Panc1 (cell line): ENCODE measurements around the gene WDR59. TPM values are rescaled to one million over a fixed set of nuclear protein-coding genes. Genes with fewer than 3 reads are reported as not detected.

Source experiments
- ATAC-seq: fragments of 200-7000 bp; cut with Tn5 transposase; 2 replicates; pipeline ENCODE4 v1.9.1; 2020; ENCODE audit warnings: mild to moderate bottlenecking, moderate library complexity
- BruUV-seq: library from RNA; stranded (reverse); fragments of 400-500 nt; replicated peaks from 2 replicates; lab custom pipeline; 2021; lab: Mats Ljungman, UMichigan
- CTCF ChIA-PET: fragments of 300-600 bp; sonication (Branson Sonifier 250); formaldehyde crosslinking; loops from one replicate; lab custom pipeline; 2022; ENCODE audit warnings: antibody characterized with exemption; lab: Charles Lee
- POLR2A ChIA-PET: fragments of 300-600 bp; sonication (Branson Sonifier 250); formaldehyde crosslinking; loops from one replicate; lab custom pipeline; 2022; ENCODE audit warnings: antibody characterized with exemption; lab: Charles Lee
- DNase-seq: peaks from one replicate; pipeline ENCODE4 v3.0.0-alpha.2; 2010; ENCODE audit warnings: low read depth, low spot score
- H3K27ac ChIP-seq: 2 replicates; pipeline ENCODE4 v1.5.1; 2011; ENCODE audit warnings: mild to moderate bottlenecking, low read length, inconsistent platforms
- H3K27me3 ChIP-seq: fragments of 200-500 bp; sonication (Bioruptor generic); 2 replicates; pipeline ENCODE4 v1.6.0; 2014; ENCODE audit warnings: low read length, inconsistent platforms; ENCODE audit not compliant: control insufficient read depth, insufficient read depth
- H3K36me3 ChIP-seq: fragments of 200-500 bp; sonication (Bioruptor generic); 2 replicates; pipeline ENCODE4 v1.5.1; 2014; ENCODE audit warnings: inconsistent platforms, mild to moderate bottlenecking, low read length, moderate library complexity; ENCODE audit not compliant: control insufficient read depth, insufficient read depth
- H3K4me1 ChIP-seq: 2 replicates; pipeline ENCODE4 v1.5.1; 2011; ENCODE audit warnings: inconsistent platforms, mild to moderate bottlenecking, low read length, moderate library complexity; ENCODE audit not compliant: control insufficient read depth, insufficient read depth
- H3K4me3 ChIP-seq, 2 experiments: 2 replicates each; pipeline ENCODE4 v1.5.1; 2011 to 2012; ENCODE audit warnings: low read depth in 2 of 2, low read length in 2 of 2, mild to moderate bottlenecking in 2 of 2, inconsistent platforms in 1 of 2, moderate library complexity in 1 of 2
- H3K9me3 ChIP-seq: fragments of 200-500 bp; sonication (Bioruptor generic); 2 replicates; pipeline ENCODE4 v1.5.1; 2014; ENCODE audit warnings: low read depth, mild to moderate bottlenecking, inconsistent platforms, low read length, moderate library complexity; ENCODE audit not compliant: control insufficient read depth, insufficient read depth
- CTCF ChIP-seq: fragments of 450-650 bp; IDR thresholded peaks from 2 replicates; pipeline ENCODE4 v1.5.1; 2017; ENCODE audit warnings: mild to moderate bottlenecking
- POLR2AphosphoS5 ChIP-seq: IDR thresholded peaks from 2 replicates; pipeline ENCODE4 v1.6.1; 2012; ENCODE audit warnings: mild to moderate bottlenecking, low read depth, low read length, moderate library complexity
- REST ChIP-seq, 2 experiments: IDR thresholded peaks; 2 replicates each; pipeline ENCODE4 v1.6.1; 2011 to 2012; ENCODE audit warnings: low read depth in 2 of 2, control low read depth in 1 of 2, low read length in 1 of 2, mild to moderate bottlenecking in 1 of 2, moderate library complexity in 1 of 2; ENCODE audit not compliant: insufficient read depth in 1 of 2
- SIN3A ChIP-seq: IDR thresholded peaks from 2 replicates; pipeline ENCODE4 v1.6.1; 2012; ENCODE audit warnings: low read depth, mild to moderate bottlenecking, low read length, moderate library complexity, borderline replicate concordance; ENCODE audit not compliant: insufficient read depth
- TCF7L2 ChIP-seq: IDR thresholded peaks from 2 replicates; pipeline ENCODE4 v1.6.1; 2011; ENCODE audit warnings: mild to moderate bottlenecking, low read depth, low read length, inconsistent platforms
- in situ Hi-C: cut with HindIII; loops from 2 replicates; pipeline ENCODE4 v1.10.0; 2016; ENCODE audit warnings: low sequenced_read_pairs, low pct_unique_long_range_greater_than_20kb
- intact Hi-C: fragments of 100-400 bp; cut with micrococcal nuclease; formaldehyde crosslinking; loops from one replicate; pipeline ENCODE4 v1.10.0; 2022; ENCODE audit not compliant: unreplicated experiment
- total RNA-seq: library from RNA; stranded (reverse); gene quantifications from one replicate; pipeline ENCODE4 v1.2.1, GENCODE V29; 2021; ENCODE audit not compliant: unreplicated experiment

Gene WDR59
- total RNA-seq, 1 experiment from 2014 or later: 58.7 TPM

- BruUV-seq: no TSS peak
Measured at GRCh38 chr16:74949309-74949708, 35.6 kb downstream of the WDR59 start.

GRCh38 chr16:74944466-74944865 lies 40.5 kb downstream of the WDR59 start:
- ChIA-PET CTCF (no interaction called here), POLR2A (no interaction called here)
- Histone ChIP-seq H3K9me3 (no peaks in the 10 kb centered on the region), H3K36me3 (no peaks in the 10 kb centered on the region; the same call in 1 of the 2 replicates), H3K4me1 (no peaks in the 10 kb centered on the region), H3K27ac (no peak overlapping the region), H3K27me3 (no peaks in the 10 kb centered on the region), H3K4me3 (no peak overlapping the region)
- DNase-seq: no peak
- ATAC-seq: no peak
- intact Hi-C loops: no loop called here
- TF ChIP-seq SIN3A: no peak
- TF ChIP-seq POLR2AphosphoS5: no peak
- TF ChIP-seq REST (IDR thresholded peaks at IDR 0.05; ENCODE audit: insufficient read depth in 1 of 2, low read depth in 2 of 2, low read length in 1 of 2): no peak
- no peak for TF ChIP-seq TCF7L2
- no peak for TF ChIP-seq CTCF
- BruUV-seq: no TSS peak
- in situ Hi-C loops: no loop called here

More at GRCh38 chr16:74949309-74949708, 35.6 kb downstream of the WDR59 start:
- TF ChIP-seq TCF7L2: no peak
- TF ChIP-seq POLR2AphosphoS5: no peak
- TF ChIP-seq CTCF: no peak
- no peak for TF ChIP-seq SIN3A
- no peak for TF ChIP-seq REST (IDR thresholded peaks at IDR 0.05; ENCODE audit: insufficient read depth in 1 of 2, low read depth in 2 of 2, low read length in 1 of 2)
- no peaks in the 10 kb centered on the region; the same call in 1 of the 2 replicates for H3K36me3 ChIP-seq
- no peak overlapping the region for H3K27ac ChIP-seq
- ChIA-PET POLR2A (no interaction called here), CTCF (interaction anchor here (0.8 kb wide), 1 partner anchor 162 kb away, joined by 8 read pairs; no protein-coding TSS in a partner anchor)
- intact Hi-C loops (no loop called here), in situ Hi-C loops (no loop called here)
- H3K4me3 ChIP-seq: no peak overlapping the region
- no peak for ATAC-seq
- H3K4me1 ChIP-seq: no peaks in the 10 kb centered on the region
- no peaks in the 10 kb centered on the region for H3K27me3 ChIP-seq
- H3K9me3 ChIP-seq: no peaks in the 10 kb centered on the region
- no peak for DNase-seq
